HepG2 (cell line): Measurements from ENCODE around the gene CCDC57. TPM values are rescaled to one million over a fixed set of nuclear protein-coding genes. Genes with fewer than 3 reads are reported as not detected.

ENCODE experiments used
- RFX5 ChIP-seq: IDR thresholded peaks from 2 replicates; pipeline ENCODE4 v1.6.1; 2011; ENCODE audit warnings: low read depth, low read length, improper control_type of control experiment
- TAF15 ChIP-seq: fragments of 200-400 bp; formaldehyde crosslinking; IDR thresholded peaks from one replicate; pipeline ENCODE4 v1.6.1; 2018; ENCODE audit warnings: mild to moderate bottlenecking, low read depth, low read length; ENCODE audit not compliant: poor library complexity, severe bottlenecking
- U2AF1 ChIP-seq: fragments of 200-400 bp; formaldehyde crosslinking; optimal IDR thresholded peaks from 2 replicates; pipeline ENCODE3; 2017; ENCODE audit warnings: mild to moderate bottlenecking, low read depth, low read length
- ZNF329 ChIP-seq: sonication (generic); formaldehyde crosslinking; IDR thresholded peaks from 2 replicates; pipeline ENCODE4 v1.9.0; 2021; ENCODE audit warnings: low read depth, mild to moderate bottlenecking, missing genetic modification reagents
- ZNF382 ChIP-seq: sonication (generic); formaldehyde crosslinking; IDR thresholded peaks from 2 replicates; pipeline ENCODE4 v1.5.0; 2020; ENCODE audit warnings: missing genetic modification reagents, mild to moderate bottlenecking, borderline replicate concordance
- ZNF629 ChIP-seq: sonication (generic); formaldehyde crosslinking; conservative IDR thresholded peaks from 2 replicates; pipeline ENCODE4 v1.5.0; 2020; ENCODE audit warnings: missing genetic modification reagents
- ZNF724P ChIP-seq: sonication (generic); formaldehyde crosslinking; IDR thresholded peaks from 2 replicates; pipeline ENCODE4 v1.8.0; 2022; ENCODE audit warnings: missing genetic modification reagents, borderline replicate concordance
- ZSCAN25 ChIP-seq: sonication (generic); formaldehyde crosslinking; IDR thresholded peaks from 2 replicates; pipeline ENCODE4 v1.8.0; 2022; ENCODE audit warnings: mild to moderate bottlenecking, missing genetic modification reagents
- ZZZ3 ChIP-seq: sonication (generic); formaldehyde crosslinking; IDR thresholded peaks from 2 replicates; pipeline ENCODE4 v1.4.0; 2020; ENCODE audit warnings: missing genetic modification reagents, mild to moderate bottlenecking, borderline replicate concordance
- polyA plus RNA-seq, 8 experiments: library from polyadenylated mRNA; depleted of rRNA in 3 of 8; stranded (reverse) in 7 of 8; unstranded in 1 of 8; fragments of >200 nt; fragmentation: Illumina TruSeq in 4 of 8; extraction: Trizol in 4 of 8; gene quantifications; 2 replicates each; pipeline versions ENCODE4 v1.2.1 to v1.2.3, GENCODE V29; 2011 to 2016; ENCODE audit warnings: low read depth in 4 of 8, missing spikeins in 1 of 8, mixed read lengths in 1 of 8; ENCODE audit not compliant: insufficient read depth in 1 of 8
- total RNA-seq, 5 experiments: library from RNA; depleted of rRNA; stranded (reverse); fragments of >200 nt; fragmentation: Illumina TruSeq; extraction: Trizol; gene quantifications; 2 replicates each; pipeline ENCODE4 v1.2.3, GENCODE V29; 2016; ENCODE audit warnings: low read depth in 1 of 5
- TF ChIP-seq, protein P1 (sequence below): sonication (generic); formaldehyde crosslinking; conservative IDR thresholded peaks from 2 replicates; pipeline ENCODE4 v1.4.0; 2020; ENCODE audit warnings: mild to moderate bottlenecking, missing genetic modification reagents, moderate library complexity
- TF ChIP-seq, protein P2 (sequence below): sonication (generic); formaldehyde crosslinking; IDR thresholded peaks from 2 replicates; pipeline ENCODE4 v1.8.0; 2022; ENCODE audit warnings: mild to moderate bottlenecking, missing genetic modification reagents, moderate library complexity
- TF ChIP-seq, protein P3 (sequence below): sonication (generic); formaldehyde crosslinking; IDR thresholded peaks from 2 replicates; pipeline ENCODE4 v1.5.1; 2020; ENCODE audit warnings: mild to moderate bottlenecking, missing genetic modification reagents, moderate library complexity
- TF ChIP-seq, protein P4 (sequence below): sonication (generic); formaldehyde crosslinking; IDR thresholded peaks from 2 replicates; pipeline ENCODE4 v1.4.0; 2020; ENCODE audit warnings: mild to moderate bottlenecking, low read depth, missing genetic modification reagents
- TF ChIP-seq, protein P5 (sequence below), 2 experiments: sonication (generic) in 1 of 2; formaldehyde crosslinking in 1 of 2; IDR thresholded peaks; 2 replicates each; pipeline versions ENCODE4 v1.4.0 to v1.6.1; 2018 to 2020; ENCODE audit warnings: missing genetic modification reagents in 2 of 2, borderline replicate concordance in 1 of 2, low read depth in 1 of 2, mild to moderate bottlenecking in 1 of 2, missing biosample characterization in 1 of 2

Gene CCDC57
- total and polyA plus RNA-seq, 2 of the 13 experiments (the other 11 are each of a cell fraction or from before 2014, with no cell fraction given): 59.3 to 59.9 TPM

DNA sequence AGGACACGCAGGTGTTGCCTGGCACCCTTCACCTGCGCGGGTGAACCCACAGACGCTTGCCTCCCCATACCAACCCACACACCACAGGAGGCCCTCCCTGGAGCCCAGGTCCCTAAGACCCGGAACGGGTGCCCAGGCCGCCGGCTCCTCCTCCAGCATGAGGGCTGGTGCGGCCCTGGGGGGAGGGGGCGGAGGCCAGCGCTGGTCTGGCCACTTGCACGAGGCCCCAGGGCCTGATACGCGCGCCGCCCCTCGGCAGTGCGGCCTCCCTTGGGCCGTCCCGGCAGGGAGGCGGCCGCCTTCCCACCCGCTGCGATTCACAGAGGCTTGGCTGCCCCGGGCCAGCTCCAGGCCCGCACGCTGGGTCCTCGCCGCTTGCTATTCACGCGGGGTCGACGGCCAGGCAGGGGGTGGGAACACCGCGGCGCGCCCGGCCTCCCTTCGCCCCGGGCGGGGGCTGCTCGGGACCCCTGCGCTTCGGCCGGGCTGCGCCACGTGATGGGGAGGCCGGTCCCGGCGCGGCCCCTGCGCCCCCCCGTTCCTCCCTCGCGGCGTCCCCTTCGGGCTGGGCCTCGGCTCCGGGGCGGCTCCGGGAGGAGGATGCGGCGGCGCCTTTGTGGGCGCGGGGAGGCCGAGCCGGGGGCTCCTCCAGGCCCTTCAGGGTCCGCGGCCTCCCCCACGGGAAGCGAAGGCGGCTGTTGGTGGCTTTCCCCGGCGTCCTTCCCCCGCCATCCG lies 115.3 kb downstream of the CCDC57 start (continued):
- TF ChIP-seq, protein P1, sequence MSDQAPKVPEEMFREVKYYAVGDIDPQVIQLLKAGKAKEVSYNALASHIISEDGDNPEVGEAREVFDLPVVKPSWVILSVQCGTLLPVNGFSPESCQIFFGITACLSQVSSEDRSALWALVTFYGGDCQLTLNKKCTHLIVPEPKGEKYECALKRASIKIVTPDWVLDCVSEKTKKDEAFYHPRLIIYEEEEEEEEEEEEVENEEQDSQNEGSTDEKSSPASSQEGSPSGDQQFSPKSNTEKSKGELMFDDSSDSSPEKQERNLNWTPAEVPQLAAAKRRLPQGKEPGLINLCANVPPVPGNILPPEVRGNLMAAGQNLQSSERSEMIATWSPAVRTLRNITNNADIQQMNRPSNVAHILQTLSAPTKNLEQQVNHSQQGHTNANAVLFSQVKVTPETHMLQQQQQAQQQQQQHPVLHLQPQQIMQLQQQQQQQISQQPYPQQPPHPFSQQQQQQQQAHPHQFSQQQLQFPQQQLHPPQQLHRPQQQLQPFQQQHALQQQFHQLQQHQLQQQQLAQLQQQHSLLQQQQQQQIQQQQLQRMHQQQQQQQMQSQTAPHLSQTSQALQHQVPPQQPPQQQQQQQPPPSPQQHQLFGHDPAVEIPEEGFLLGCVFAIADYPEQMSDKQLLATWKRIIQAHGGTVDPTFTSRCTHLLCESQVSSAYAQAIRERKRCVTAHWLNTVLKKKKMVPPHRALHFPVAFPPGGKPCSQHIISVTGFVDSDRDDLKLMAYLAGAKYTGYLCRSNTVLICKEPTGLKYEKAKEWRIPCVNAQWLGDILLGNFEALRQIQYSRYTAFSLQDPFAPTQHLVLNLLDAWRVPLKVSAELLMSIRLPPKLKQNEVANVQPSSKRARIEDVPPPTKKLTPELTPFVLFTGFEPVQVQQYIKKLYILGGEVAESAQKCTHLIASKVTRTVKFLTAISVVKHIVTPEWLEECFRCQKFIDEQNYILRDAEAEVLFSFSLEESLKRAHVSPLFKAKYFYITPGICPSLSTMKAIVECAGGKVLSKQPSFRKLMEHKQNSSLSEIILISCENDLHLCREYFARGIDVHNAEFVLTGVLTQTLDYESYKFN: 0 out of 2 replicates have a peak, but pooled peaks have one; percentile 26
- no peak for TF ChIP-seq TAF15
- TF ChIP-seq, protein P2, sequence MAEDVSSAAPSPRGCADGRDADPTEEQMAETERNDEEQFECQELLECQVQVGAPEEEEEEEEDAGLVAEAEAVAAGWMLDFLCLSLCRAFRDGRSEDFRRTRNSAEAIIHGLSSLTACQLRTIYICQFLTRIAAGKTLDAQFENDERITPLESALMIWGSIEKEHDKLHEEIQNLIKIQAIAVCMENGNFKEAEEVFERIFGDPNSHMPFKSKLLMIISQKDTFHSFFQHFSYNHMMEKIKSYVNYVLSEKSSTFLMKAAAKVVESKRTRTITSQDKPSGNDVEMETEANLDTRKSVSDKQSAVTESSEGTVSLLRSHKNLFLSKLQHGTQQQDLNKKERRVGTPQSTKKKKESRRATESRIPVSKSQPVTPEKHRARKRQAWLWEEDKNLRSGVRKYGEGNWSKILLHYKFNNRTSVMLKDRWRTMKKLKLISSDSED (CRISPR knock-in tag): peak; percentile 49; the same call in 1 of the 2 replicates
- TF ChIP-seq ZNF724P: no peak; the same call in none of the 2 replicates
- TF ChIP-seq ZNF382: no peak
- 0 out of 2 replicates have a peak, but pooled peaks have one; percentile 7 for TF ChIP-seq ZSCAN25 (CRISPR knock-in tag)
- peak; percentile 45; the same call in 1 of the 2 replicates for TF ChIP-seq ZNF329 (CRISPR knock-in tag)
- no peak for TF ChIP-seq U2AF1
- TF ChIP-seq, protein P3, sequence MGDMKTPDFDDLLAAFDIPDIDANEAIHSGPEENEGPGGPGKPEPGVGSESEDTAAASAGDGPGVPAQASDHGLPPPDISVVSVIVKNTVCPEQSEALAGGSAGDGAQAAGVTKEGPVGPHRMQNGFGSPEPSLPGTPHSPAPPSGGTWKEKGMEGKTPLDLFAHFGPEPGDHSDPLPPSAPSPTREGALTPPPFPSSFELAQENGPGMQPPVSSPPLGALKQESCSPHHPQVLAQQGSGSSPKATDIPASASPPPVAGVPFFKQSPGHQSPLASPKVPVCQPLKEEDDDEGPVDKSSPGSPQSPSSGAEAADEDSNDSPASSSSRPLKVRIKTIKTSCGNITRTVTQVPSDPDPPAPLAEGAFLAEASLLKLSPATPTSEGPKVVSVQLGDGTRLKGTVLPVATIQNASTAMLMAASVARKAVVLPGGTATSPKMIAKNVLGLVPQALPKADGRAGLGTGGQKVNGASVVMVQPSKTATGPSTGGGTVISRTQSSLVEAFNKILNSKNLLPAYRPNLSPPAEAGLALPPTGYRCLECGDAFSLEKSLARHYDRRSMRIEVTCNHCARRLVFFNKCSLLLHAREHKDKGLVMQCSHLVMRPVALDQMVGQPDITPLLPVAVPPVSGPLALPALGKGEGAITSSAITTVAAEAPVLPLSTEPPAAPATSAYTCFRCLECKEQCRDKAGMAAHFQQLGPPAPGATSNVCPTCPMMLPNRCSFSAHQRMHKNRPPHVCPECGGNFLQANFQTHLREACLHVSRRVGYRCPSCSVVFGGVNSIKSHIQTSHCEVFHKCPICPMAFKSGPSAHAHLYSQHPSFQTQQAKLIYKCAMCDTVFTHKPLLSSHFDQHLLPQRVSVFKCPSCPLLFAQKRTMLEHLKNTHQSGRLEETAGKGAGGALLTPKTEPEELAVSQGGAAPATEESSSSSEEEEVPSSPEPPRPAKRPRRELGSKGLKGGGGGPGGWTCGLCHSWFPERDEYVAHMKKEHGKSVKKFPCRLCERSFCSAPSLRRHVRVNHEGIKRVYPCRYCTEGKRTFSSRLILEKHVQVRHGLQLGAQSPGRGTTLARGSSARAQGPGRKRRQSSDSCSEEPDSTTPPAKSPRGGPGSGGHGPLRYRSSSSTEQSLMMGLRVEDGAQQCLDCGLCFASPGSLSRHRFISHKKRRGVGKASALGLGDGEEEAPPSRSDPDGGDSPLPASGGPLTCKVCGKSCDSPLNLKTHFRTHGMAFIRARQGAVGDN (CRISPR knock-in tag): peak; percentile 74
- TF ChIP-seq, protein P4, sequence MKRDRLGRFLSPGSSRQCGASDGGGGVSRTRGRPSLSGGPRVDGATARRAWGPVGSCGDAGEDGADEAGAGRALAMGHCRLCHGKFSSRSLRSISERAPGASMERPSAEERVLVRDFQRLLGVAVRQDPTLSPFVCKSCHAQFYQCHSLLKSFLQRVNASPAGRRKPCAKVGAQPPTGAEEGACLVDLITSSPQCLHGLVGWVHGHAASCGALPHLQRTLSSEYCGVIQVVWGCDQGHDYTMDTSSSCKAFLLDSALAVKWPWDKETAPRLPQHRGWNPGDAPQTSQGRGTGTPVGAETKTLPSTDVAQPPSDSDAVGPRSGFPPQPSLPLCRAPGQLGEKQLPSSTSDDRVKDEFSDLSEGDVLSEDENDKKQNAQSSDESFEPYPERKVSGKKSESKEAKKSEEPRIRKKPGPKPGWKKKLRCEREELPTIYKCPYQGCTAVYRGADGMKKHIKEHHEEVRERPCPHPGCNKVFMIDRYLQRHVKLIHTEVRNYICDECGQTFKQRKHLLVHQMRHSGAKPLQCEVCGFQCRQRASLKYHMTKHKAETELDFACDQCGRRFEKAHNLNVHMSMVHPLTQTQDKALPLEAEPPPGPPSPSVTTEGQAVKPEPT (CRISPR knock-in tag): no peak
- TF ChIP-seq RFX5: no peak
- TF ChIP-seq, protein P5, sequence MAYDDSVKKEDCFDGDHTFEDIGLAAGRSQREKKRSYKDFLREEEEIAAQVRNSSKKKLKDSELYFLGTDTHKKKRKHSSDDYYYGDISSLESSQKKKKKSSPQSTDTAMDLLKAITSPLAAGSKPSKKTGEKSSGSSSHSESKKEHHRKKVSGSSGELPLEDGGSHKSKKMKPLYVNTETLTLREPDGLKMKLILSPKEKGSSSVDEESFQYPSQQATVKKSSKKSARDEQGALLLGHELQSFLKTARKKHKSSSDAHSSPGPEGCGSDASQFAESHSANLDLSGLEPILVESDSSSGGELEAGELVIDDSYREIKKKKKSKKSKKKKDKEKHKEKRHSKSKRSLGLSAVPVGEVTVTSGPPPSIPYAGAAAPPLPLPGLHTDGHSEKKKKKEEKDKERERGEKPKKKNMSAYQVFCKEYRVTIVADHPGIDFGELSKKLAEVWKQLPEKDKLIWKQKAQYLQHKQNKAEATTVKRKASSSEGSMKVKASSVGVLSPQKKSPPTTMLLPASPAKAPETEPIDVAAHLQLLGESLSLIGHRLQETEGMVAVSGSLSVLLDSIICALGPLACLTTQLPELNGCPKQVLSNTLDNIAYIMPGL (CRISPR knock-in tag; IDR thresholded peaks at IDR 0.05; ENCODE audit: borderline replicate concordance in 1 of 2, low read depth in 1 of 2): peak; percentile 14 to 67; a peak in 2 of 4 replicates
- no peak for TF ChIP-seq ZNF629
- TF ChIP-seq ZZZ3 (CRISPR knock-in tag): peak; percentile 65; the same call in 1 of the 2 replicates
